ENCODE data around the gene CBFA2T3. TPM values are rescaled to one million over a fixed set of nuclear protein-coding genes. Genes with fewer than 3 reads are reported as not detected.

The CBFA2T3 gene
- total RNA-seq, 1 experiment from 2014 or later: 13.7 TPM

DNA sequence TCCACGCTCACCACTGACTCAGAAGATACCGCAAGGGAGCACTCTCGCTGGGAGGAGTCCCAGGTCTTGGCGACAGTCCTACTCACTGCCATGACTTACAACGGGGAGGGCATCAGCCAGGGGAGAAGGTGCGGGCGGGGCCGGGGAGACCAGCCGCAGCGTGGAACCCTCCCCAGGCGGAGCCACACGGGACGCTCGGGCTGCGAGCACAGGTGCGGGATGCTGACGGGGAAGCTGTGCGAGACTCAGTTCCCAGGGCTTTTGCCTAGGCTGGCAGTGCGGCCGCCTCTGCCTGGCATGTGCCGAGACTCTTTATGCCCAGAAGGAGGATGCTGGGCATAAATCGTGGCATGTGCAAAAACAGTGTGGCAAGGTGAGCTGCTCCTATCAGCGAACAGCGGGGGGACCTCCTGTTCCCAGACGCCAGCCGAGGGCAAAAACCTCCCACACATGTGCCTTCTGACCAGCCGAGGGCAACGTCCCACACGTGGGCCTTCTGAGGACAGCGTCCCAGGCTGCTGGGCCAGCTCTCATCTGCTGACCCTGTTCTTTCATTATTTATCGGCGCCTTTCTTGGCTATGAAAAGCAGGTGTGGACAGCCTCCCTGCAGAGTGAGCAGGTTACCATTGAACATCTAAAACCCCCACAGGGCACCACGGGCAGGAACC lies 126.3 kb downstream of the CBFA2T3 start:
- ATAC-seq (no peak), DNase-seq (ENCODE audit: low read depth, low spot score) (no peak)
- POLR2A ChIA-PET: no interaction called here
- H3K36me3 ChIP-seq (ENCODE audit: control insufficient read depth, insufficient read depth, low read length): no peaks in the 10 kb centered on the region
- TF ChIP-seq SIN3A (IDR thresholded peaks at IDR 0.05; ENCODE audit: borderline replicate concordance, insufficient read depth, low read depth, low read length) (no peak), REST (IDR thresholded peaks at IDR 0.05; ENCODE audit: insufficient read depth in 1 of 2, low read depth in 2 of 2, low read length in 1 of 2) (no peak), POLR2AphosphoS5 (IDR thresholded peaks at IDR 0.05; ENCODE audit: low read depth, low read length) (no peak), TCF7L2 (IDR thresholded peaks at IDR 0.05; ENCODE audit: low read depth, low read length) (no peak)
- TF ChIP-seq, protein P1, sequence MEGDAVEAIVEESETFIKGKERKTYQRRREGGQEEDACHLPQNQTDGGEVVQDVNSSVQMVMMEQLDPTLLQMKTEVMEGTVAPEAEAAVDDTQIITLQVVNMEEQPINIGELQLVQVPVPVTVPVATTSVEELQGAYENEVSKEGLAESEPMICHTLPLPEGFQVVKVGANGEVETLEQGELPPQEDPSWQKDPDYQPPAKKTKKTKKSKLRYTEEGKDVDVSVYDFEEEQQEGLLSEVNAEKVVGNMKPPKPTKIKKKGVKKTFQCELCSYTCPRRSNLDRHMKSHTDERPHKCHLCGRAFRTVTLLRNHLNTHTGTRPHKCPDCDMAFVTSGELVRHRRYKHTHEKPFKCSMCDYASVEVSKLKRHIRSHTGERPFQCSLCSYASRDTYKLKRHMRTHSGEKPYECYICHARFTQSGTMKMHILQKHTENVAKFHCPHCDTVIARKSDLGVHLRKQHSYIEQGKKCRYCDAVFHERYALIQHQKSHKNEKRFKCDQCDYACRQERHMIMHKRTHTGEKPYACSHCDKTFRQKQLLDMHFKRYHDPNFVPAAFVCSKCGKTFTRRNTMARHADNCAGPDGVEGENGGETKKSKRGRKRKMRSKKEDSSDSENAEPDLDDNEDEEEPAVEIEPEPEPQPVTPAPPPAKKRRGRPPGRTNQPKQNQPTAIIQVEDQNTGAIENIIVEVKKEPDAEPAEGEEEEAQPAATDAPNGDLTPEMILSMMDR (IDR thresholded peaks at IDR 0.05): no peak
- peaks cover 7% of the 10 kb centered on the region; the same call in 1 of the 2 replicates for H3K4me1 ChIP-seq (ENCODE audit: control insufficient read depth, insufficient read depth, low read length)
- no peaks in the 10 kb centered on the region for H3K9me3 ChIP-seq (ENCODE audit: control insufficient read depth, insufficient read depth, low read depth, low read length)
- no peak overlapping the region for H3K4me3 ChIP-seq (ENCODE audit: low read depth in 2 of 2, low read length in 2 of 2)
- no TSS peak for BruUV-seq (replicated peaks)
- H3K27me3 ChIP-seq (ENCODE audit: control insufficient read depth, insufficient read depth, low read length): no peaks in the 10 kb centered on the region
- in situ Hi-C loops (cut with HindIII; ENCODE audit: low pct_unique_long_range_greater_than_20kb, low sequenced_read_pairs) (no loop called here), intact Hi-C loops (cut with micrococcal nuclease; ENCODE audit: unreplicated experiment) (no loop called here)
- CTCF ChIA-PET: no interaction called here
- no peak overlapping the region for H3K27ac ChIP-seq (ENCODE audit: low read length)

DNA sequence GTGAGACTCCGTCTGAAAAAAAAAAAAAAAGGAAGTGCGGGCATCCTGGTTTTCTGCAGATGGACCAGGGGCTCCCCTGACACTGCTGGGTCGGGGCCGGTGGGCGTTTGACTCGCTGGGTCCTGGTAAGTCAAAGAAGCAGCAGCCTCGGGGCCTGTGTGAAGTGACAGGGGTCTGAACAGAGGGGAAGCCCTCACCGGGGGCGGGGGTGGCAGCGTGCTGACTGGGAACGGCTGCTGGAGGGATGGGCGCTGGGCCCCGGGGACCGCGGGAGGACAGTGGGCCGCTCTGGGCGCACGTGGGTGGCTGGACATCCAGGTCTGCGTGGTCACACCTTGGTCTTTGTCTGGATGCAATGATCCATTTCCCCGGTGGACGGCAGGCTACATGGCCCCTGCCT lies 128.4 kb downstream of the CBFA2T3 start:
- BruUV-seq (replicated peaks): no TSS peak
- DNase-seq (ENCODE audit: low read depth, low spot score) (no peak), ATAC-seq (no peak)
- no peaks in the 10 kb centered on the region for H3K4me1 ChIP-seq (ENCODE audit: control insufficient read depth, insufficient read depth, low read length)
- no peaks in the 10 kb centered on the region for H3K27me3 ChIP-seq (ENCODE audit: control insufficient read depth, insufficient read depth, low read length)
- H3K9me3 ChIP-seq (ENCODE audit: control insufficient read depth, insufficient read depth, low read depth, low read length): no peaks in the 10 kb centered on the region
- CTCF ChIA-PET: interaction anchor here (1.0 kb wide), 1 partner anchor 10 kb away, joined by 3 read pairs; no protein-coding TSS in a partner anchor
- H3K4me3 ChIP-seq (ENCODE audit: low read depth in 2 of 2, low read length in 2 of 2): no peak overlapping the region
- TF ChIP-seq POLR2AphosphoS5 (IDR thresholded peaks at IDR 0.05; ENCODE audit: low read depth, low read length) (no peak), TCF7L2 (IDR thresholded peaks at IDR 0.05; ENCODE audit: low read depth, low read length) (no peak), SIN3A (IDR thresholded peaks at IDR 0.05; ENCODE audit: borderline replicate concordance, insufficient read depth, low read depth, low read length) (no peak), REST (IDR thresholded peaks at IDR 0.05; ENCODE audit: insufficient read depth in 1 of 2, low read depth in 2 of 2, low read length in 1 of 2) (no peak)
- TF ChIP-seq, protein P1 (IDR thresholded peaks at IDR 0.05): no peak
- intact Hi-C loops (cut with micrococcal nuclease; ENCODE audit: unreplicated experiment) (no loop called here), in situ Hi-C loops (cut with HindIII; ENCODE audit: low pct_unique_long_range_greater_than_20kb, low sequenced_read_pairs) (no loop called here)
- POLR2A ChIA-PET: no interaction called here
- H3K27ac ChIP-seq (ENCODE audit: low read length): no peak overlapping the region
- H3K36me3 ChIP-seq (ENCODE audit: control insufficient read depth, insufficient read depth, low read length): no peaks in the 10 kb centered on the region
